B cell (primary cell): Measurements from ENCODE around the gene GNB3.

Source experiments
- CTCF ChIP-seq: fragments of 200-600 bp; IDR thresholded peaks from one replicate; pipeline ENCODE4 v1.8.0; 2022; ENCODE audit warnings: antibody characterized with exemption, mild to moderate bottlenecking
- EZH2 ChIP-seq: IDR thresholded peaks from 2 replicates; pipeline ENCODE4 v1.6.1; 2012; ENCODE audit warnings: borderline replicate concordance, low read depth, mild to moderate bottlenecking, moderate library complexity, low read length; ENCODE audit not compliant: insufficient read depth, poor library complexity, severe bottlenecking

- TF ChIP-seq CTCF (no peak), EZH2 (no peak)
Observed at GRCh38 chr12:6817098-6817497, 23.6 kb upstream of the GNB3 start.
